GM11168 (cell line): ENCODE measurements around the gene ITGA5.

ENCODE experiments used
- in situ Hi-C: fragments of 300-500 bp; cut with MboI; formaldehyde crosslinking; loops from one replicate; pipeline ENCODE4 v1.12.0; 2022; ENCODE audit warnings: low sequenced_read_pairs; ENCODE audit not compliant: unreplicated experiment

Gene ITGA5

GRCh38 chr12:54419088-54419887, at the start of gene ITGA5:
Gene ITGA5, minus strand, starts transcription at chr12:54419266. Its CDS starts 68 bp downstream, at chr12:54419198.
- in situ Hi-C loops: no loop called here

GRCh38 chr12:54465857-54466523, 46.9 kb upstream of the ITGA5 start:
- in situ Hi-C loops: no loop called here

DNA sequence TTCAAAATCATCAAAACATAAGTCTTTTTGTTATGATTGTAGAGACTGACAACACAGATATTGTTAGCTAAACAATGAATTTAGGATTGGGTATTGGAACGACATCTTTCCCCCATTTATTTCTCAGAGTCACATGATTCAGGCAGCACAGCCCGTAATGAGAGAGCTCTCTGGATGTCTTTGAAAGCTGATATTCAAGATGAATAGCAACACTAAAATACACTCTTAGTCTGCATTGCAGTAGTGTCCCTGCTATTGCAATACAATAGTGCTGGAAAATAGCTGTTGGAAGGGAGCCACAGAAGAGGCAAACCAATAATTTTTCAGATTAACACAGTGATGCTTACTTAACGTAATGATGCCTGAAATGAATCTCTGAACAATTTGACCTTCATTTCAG, 44.4 kb upstream of the ITGA5 start:
- in situ Hi-C loops: no loop called here

- in situ Hi-C loops: no loop called here
These were observed 44.0 kb upstream of the ITGA5 start for GRCh38 chr12:54463034-54463433.

DNA sequence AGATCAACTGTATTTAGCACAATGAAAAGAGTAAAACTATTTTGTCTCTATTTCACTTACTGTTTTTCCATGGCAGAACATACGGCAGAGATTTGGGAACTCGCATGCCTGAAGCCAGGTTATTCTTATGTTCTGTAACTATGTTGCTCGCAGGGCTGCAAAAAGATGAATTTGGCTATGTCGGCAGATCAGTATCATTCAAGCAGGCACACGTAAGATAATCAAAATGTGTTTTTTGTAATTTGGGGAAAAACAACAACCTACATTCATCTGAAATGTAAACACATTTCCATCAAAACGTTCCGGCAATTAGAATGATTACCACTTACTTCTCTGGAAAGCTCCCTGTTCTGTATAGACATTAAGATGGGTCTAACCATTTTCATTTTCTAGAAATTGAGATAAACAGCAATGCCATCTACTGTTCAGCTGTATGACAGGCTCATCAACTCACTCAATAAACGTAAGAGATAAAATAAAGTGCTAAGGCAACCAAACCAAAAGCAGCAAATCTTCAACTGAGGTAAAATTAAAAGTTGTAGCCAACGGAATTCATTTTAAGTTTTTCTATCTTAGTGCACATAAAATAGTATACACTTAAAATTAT, 41.4 kb upstream of the ITGA5 start:
- in situ Hi-C loops: no loop called here

- in situ Hi-C loops: no loop called here
These were observed 40.3 kb upstream of the ITGA5 start for GRCh38 chr12:54459355-54459754.

DNA sequence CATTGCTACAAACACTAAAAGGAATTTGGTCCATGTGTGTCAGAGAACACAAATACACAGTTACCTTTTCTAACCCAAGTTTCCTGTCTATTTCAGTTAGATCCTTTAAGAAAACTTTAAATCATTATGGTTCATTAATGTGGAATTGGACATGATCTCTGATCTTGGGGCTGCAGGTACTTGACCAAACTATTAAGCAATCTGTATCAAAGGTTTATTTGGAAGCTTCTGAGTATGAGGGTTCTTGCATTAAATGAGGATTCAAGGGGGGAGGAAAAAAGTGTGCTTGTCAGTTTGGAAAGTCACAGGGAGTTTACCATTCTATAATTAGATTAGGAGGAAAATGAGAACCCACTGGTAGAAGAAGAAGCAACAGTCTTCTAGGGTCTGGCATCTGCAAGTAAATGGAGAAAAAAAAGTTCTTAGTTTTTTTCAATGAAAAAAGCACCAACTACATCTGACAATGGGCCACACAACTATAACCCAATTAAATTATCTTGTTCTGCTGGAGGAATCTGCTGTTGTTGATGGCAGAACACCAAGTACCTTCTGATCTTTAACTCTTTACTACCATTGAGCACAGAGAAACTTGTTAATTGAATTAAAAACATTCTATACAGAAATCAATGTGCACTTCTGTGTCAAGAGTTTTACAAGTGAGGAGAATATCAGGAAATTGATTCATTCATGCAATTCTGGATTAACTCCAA, 36.8 kb upstream of the ITGA5 start:
- in situ Hi-C loops: no loop called here

DNA sequence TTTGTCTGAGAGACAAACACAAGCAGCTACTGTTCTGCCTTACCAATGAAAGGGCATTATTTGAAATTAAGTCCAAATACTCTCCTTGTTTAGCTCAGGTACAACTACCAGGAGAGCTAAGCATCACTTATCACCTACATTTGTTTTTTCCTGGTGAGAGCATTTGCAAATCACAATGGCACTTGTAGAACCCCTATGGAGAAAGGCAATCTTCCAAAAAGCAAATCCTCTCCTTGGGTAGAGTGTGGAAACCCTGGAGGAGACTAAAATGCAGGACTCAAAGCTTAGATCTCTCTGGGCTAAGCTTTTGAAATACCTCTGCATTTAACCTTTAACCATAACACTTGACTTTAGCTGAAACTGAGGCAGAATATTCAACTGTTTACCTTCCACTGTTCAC, 33.6 kb upstream of the ITGA5 start:
- in situ Hi-C loops: no loop called here

GRCh38 chr12:54448344-54448743, 29.3 kb upstream of the ITGA5 start:
- in situ Hi-C loops: no loop called here

GRCh38 chr12:54447917-54448316, 28.9 kb upstream of the ITGA5 start:
- in situ Hi-C loops: no loop called here

DNA sequence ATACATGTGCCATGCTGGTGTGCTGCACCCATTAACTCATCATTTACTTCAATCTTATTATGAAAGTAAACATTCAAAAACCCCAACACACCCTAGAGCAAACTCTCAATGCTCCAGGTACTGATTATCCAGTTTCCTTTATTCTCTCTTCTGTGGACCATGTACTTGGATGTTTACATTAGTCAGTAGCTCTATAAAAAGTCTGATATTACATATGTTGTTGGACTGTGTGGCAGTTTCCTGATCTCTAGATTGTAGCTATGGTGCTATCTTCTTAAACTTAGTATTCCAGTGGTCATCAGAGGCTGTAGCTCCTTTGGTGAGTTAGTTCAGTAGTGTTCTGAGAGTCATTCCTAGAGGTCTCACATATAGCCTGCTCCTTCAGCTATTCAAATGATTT, 25.1 kb upstream of the ITGA5 start:
- in situ Hi-C loops: no loop called here

DNA sequence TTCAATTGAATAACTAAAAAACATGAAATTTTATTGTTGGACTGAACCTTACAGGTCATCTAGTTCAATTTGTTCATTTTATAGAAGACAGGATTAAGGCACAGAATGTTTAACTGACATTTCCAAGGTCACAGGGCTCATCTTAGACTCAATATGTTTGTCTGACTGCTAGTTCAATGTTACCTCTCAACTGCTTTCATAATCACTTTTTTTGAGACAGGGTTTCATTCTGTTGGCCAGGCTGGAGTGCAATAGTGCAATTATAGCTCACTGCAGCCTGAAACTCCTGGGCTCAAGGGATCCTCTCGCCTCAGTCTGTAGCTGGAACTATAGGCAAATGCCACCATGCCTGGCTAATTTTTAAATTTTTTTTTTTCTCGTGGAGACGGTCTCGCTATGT, 24.4 kb upstream of the ITGA5 start:
- in situ Hi-C loops: no loop called here

DNA sequence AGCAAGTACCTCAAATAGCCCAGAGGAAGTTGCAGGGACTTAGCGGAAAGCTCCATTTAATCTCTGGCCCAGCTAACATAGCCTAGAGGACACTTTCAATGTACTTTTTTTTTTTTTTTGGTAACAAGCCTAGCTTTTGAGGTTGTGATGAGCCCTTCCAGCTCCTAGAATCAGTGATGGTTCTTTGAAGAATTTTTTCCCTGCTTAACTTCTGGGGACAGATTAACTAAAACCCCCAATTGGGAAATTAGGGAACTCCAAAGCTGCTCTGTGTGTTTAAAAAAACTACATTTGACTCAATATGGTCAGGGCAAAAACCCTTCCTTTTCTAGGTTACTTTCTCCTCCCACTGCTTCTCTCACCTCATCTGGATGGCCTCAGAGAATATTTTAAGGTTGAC, 23.9 kb upstream of the ITGA5 start:
- in situ Hi-C loops: no loop called here

DNA sequence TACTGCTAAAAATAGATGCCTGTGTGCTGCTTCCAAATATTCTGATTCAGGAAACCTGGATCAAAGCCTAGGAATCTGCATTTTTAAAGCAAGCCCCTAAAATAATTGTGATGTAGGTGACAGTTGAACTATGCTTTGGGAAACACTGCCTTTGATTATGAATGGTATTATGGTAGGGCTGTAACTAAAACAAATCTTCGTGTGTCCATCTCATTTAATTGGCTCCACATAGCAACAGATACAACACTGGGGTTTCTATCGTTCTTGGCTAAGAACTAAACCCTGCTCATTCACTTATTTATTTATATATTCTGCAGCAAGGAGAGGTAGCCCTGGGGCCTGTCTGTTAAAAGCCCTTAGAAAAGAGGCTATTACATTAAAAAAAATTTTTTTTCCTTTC, 23.0 kb upstream of the ITGA5 start:
- in situ Hi-C loops: no loop called here

DNA sequence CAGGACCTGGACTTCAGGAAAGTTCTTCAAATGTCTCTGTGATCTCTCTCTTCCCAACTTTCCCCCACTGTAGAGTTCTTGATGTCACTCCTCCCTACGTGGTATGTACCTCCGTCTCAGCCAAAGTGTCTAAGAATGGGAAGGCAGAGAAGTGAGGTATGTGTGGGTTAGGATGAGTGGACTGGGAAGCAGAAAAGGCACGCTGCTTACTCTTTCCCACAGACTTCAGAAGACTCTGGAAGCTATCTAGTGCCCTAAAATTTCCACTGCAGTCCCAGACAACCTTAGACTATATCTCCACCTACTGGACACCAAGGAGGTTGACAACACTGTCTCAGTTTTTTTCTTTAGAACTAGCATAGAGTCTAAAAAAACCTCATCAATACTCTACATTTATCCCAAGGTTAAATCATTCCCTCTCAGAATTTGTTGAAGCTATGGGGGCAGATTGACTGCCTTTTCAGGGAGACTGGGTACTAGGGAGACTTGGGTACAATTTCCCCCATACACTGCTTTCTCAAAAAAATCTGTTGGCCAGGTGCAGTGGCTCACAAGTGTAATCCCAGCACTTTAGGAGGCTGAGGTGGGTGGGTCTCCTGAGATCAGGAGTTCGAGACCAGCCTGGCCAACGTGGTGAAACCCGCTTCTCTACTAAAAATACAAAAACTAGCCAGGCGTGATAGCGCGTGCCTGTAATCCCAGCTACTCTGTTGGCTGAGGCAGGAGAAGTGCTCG, 20.6 kb upstream of the ITGA5 start:
- in situ Hi-C loops: loop anchor here (5.0 kb wide), 1 partner anchor 37 kb away; no protein-coding TSS in a partner anchor

- in situ Hi-C loops: loop anchor here (5.0 kb wide), 1 partner anchor 37 kb away; no protein-coding TSS in a partner anchor
These were observed 20.0 kb upstream of the ITGA5 start for GRCh38 chr12:54439096-54439495.

DNA sequence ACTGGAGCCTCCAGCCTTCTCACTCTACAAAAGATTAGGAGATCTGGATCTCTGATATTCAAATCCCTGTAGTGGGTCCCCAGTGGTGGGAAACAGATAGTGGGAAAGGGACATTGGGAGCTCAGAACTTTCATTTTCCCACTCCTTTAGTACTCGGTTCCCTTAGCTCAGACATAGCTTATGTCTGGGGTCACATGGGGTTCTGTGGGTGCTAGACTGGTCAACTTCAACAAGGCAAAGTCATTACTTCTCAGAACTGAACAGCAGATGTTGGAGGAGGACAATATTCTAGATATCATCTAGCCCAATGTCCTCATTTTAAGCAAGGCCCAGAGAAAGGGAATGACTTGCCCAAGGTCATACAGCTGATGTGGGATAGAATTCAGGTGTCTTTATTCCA, 19.5 kb upstream of the ITGA5 start:
- in situ Hi-C loops: loop anchor here (5.0 kb wide), 1 partner anchor 36 kb away; no protein-coding TSS in a partner anchor

- in situ Hi-C loops: loop anchor here (5.0 kb wide), 1 partner anchor 35 kb away; no protein-coding TSS in a partner anchor
These were observed 18.6 kb upstream of the ITGA5 start for GRCh38 chr12:54437697-54438096.

- in situ Hi-C loops: loop anchor here (5.0 kb wide), 1 partner anchor 35 kb away; no protein-coding TSS in a partner anchor
These were observed 18.2 kb upstream of the ITGA5 start for GRCh38 chr12:54437243-54437642.

- in situ Hi-C loops: no loop called here
These were observed 13.7 kb upstream of the ITGA5 start for GRCh38 chr12:54432815-54433164.
